HG02970 (cell line): ENCODE data around the gene RPAP3.
A peak's percentile ranks its signal among the peaks of the same experiment; 100 is the strongest.
"Not testable (repeated sequence)": the region's sequence is repeated elsewhere in the genome, so short reads cannot be mapped to it uniquely, and the experiment has no call there.

Experiments used
- ATAC-seq: cut with Tn5 transposase; IDR thresholded peaks from one replicate; pipeline ENCODE4 v1.9.1; 2021; ENCODE audit warnings: mild to moderate bottlenecking, moderate library complexity, moderate number of reproducible peaks; ENCODE audit not compliant: unreplicated experiment, low FRiP score

Gene RPAP3

GRCh38 chr12:47698055-47698454, 7.8 kb downstream of the RPAP3 start:
- no peak for ATAC-seq

GRCh38 chr12:47689215-47689614, 16.6 kb downstream of the RPAP3 start:
- ATAC-seq, result no peak

- no peak for ATAC-seq
Measured at GRCh38 chr12:47687636-47688035, 18.2 kb downstream of the RPAP3 start.

- ATAC-seq, result no peak
Measured at GRCh38 chr12:47686645-47687240, 19.1 kb downstream of the RPAP3 start.

GRCh38 chr12:47679785-47680184, 26.0 kb downstream of the RPAP3 start:
- no peak for ATAC-seq

- no peak for ATAC-seq
Measured at GRCh38 chr12:47672068-47672467, 33.8 kb downstream of the RPAP3 start.

GRCh38 chr12:47667935-47668334, 37.9 kb downstream of the RPAP3 start:
- ATAC-seq, result not testable (repeated sequence)

GRCh38 chr12:47652521-47653234, 53.2 kb downstream of the RPAP3 start:
- no peak for ATAC-seq

- ATAC-seq, result peak; percentile 57
Measured at GRCh38 chr12:47651368-47652254, 54.2 kb downstream of the RPAP3 start.

GRCh38 chr12:47650469-47650868, 55.4 kb downstream of the RPAP3 start:
- no peak for ATAC-seq

- ATAC-seq, result no peak
Measured at GRCh38 chr12:47649381-47649780, 56.4 kb downstream of the RPAP3 start.

- ATAC-seq, result no peak
Measured at GRCh38 chr12:47648056-47648579, 57.7 kb downstream of the RPAP3 start.

GRCh38 chr12:47642310-47642709, 63.5 kb downstream of the RPAP3 start:
- not testable (repeated sequence) for ATAC-seq

- no peak for ATAC-seq
Measured at GRCh38 chr12:47636908-47637780, 68.7 kb downstream of the RPAP3 start.

- not testable (repeated sequence) for ATAC-seq
Measured at GRCh38 chr12:47635770-47636169, 70.1 kb downstream of the RPAP3 start.

- no peak for ATAC-seq
Measured at GRCh38 chr12:47634127-47634526, 71.7 kb downstream of the RPAP3 start.

GRCh38 chr12:47621960-47622359, 83.9 kb downstream of the RPAP3 start:
- ATAC-seq, result no peak

GRCh38 chr12:47617476-47617875, 88.4 kb downstream of the RPAP3 start:
- ATAC-seq, result no peak

GRCh38 chr12:47616440-47616839, 89.4 kb downstream of the RPAP3 start:
- no peak for ATAC-seq

- ATAC-seq, result no peak
Measured at GRCh38 chr12:47615711-47616110, 90.1 kb downstream of the RPAP3 start.
